Right lobe of liver (tissue), 6 donors: Measurements from ENCODE around the gene PLCXD1. TPM values are rescaled to one million over a fixed set of nuclear protein-coding genes. Genes with fewer than 3 reads are reported as not detected.

Experiments used
- ATAC-seq, 4 donors: fragments of 200-7000 bp; cut with Tn5 transposase; one replicate each; pipeline ENCODE4 v1.9.1; 2020; ENCODE audit warnings: mild to moderate bottlenecking in 4 of 4, moderate library complexity in 4 of 4
- DNase-seq, 3 donors: peaks; one replicate each; pipeline ENCODE4 v3.0.0-alpha.2; 2020
- H3K27ac ChIP-seq, 3 donors: fragments of 200-600 bp; one replicate each; pipeline ENCODE4 v1.8.0; 2022
- H3K27me3 ChIP-seq, 2 donors: fragments of 200-600 bp; one replicate each; pipeline ENCODE4 v1.8.0; 2022
- H3K36me3 ChIP-seq, 4 donors: fragments of 200-600 bp; sonication (generic) in 1 of 4; one replicate each; pipeline versions ENCODE4 v1.5.1 to v1.8.0; 2017 to 2022; ENCODE audit warnings: control low read depth in 1 of 4
- H3K4me1 ChIP-seq, 4 donors: fragments of 200-600 bp; sonication (generic) in 1 of 4; one replicate each; pipeline versions ENCODE4 v1.5.1 to v1.8.0; 2017 to 2022; ENCODE audit warnings: control low read depth in 1 of 4
- H3K4me3 ChIP-seq, 3 donors: fragments of 200-600 bp; one replicate each; pipeline ENCODE4 v1.8.0; 2022
- H3K9me3 ChIP-seq, 4 donors: fragments of 200-600 bp; sonication (generic) in 1 of 4; one replicate each; pipeline versions ENCODE4 v1.5.1 to v1.8.0; 2017 to 2022; ENCODE audit warnings: control low read depth in 1 of 4
- POLR2A ChIP-seq: fragments of 450-650 bp; IDR thresholded peaks from one replicate; pipeline ENCODE4 v1.6.1; 2017; ENCODE audit warnings: antibody characterized with exemption, mild to moderate bottlenecking
- WGBS: methylation state at CpG from one replicate; pipeline ENCODE4 v1.1.6; 2018; ENCODE audit warnings: low coverage, low lambda C conversion rate; ENCODE audit not compliant: insufficient coverage; ENCODE audit errors: missing lambda C conversion rate; 5-methylcytosine and 5-hydroxymethylcytosine counted together
- intact Hi-C, 2 donors: fragments of 100-400 bp; cut with DNase I; formaldehyde crosslinking; loops; one replicate each; pipeline versions ENCODE4 v1.11.2 to v1.14.1; 2022
- total RNA-seq, 6 experiments: library from RNA; depleted of rRNA in 2 of 6; stranded (reverse); fragments of >200 nt in 2 of 6; fragmentation: NEBNext Ultra II Directional in 3 of 6; extraction: Animal tissue kit (Norgen Biotek cat#: 25700) in 3 of 6; gene quantifications; one replicate each; pipeline versions ENCODE4 v1.1.0 to v1.2.4, GENCODE V29; 2016 to 2023
- TF ChIP-seq, protein P1 (sequence below), 4 donors: fragments of 200-600 bp in 3 of 4; fragments of 450-650 bp in 1 of 4; IDR thresholded peaks; one replicate each; pipeline versions ENCODE4 v1.5.1 to v1.8.0; 2016 to 2022; ENCODE audit warnings: antibody characterized with exemption in 4 of 4, mild to moderate bottlenecking in 2 of 4
- donor health status: DM: no; HTN: yes; CAD: no.
- donor health status: DM: no; HTN: no; CAD: no.
- donor health status: DM: no; HTN: no; CAD: no.
- donor health status: DM: no; HTN: yes; CAD: no.
- donor health status: DM: no; HTN: yes; CAD: no.

Gene PLCXD1
- total RNA-seq, 6 experiments from 2014 or later = 3.4 to 11.2 (median 5.1) TPM

DNA sequence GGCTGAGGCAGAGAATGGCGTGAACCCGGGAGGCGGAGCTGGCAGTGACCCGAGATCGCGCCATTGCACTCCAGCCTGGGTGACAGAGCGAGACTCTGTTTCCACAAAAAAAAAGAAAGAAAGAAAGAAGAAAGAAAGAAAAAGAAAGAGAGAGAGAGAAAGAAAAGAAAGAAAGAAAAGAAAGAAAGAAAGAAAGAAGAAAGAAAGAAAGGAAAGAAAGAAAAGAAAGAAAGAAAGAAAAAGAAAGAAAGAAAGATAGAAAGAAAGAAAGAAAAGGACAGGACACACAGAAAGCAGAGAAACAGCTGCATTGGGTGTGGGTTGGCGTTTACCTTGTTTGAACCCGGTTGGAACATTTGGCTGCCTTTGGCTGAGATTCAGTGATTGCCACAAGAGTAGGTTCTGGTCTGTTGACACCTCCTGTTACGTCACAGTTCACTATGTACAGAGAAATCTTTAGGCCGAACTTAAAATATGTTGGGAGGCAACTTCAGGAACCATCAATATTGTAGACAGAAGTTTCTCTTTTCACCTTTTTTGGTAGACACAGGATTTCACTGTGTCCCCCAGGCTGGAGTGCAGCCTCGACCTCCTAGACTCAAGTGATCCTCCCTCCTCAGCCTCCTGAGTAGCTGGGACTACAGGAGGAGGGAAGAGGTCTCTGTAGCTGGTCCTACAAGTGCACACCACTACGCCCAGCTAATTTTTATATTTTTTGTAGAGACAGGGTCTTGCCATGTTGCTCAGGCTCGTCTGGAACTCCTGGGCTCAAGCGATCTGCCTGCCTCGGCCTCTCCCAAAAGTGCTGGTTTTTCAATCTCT is 16.3 kb upstream of the PLCXD1 start:
- TF ChIP-seq, protein P1, sequence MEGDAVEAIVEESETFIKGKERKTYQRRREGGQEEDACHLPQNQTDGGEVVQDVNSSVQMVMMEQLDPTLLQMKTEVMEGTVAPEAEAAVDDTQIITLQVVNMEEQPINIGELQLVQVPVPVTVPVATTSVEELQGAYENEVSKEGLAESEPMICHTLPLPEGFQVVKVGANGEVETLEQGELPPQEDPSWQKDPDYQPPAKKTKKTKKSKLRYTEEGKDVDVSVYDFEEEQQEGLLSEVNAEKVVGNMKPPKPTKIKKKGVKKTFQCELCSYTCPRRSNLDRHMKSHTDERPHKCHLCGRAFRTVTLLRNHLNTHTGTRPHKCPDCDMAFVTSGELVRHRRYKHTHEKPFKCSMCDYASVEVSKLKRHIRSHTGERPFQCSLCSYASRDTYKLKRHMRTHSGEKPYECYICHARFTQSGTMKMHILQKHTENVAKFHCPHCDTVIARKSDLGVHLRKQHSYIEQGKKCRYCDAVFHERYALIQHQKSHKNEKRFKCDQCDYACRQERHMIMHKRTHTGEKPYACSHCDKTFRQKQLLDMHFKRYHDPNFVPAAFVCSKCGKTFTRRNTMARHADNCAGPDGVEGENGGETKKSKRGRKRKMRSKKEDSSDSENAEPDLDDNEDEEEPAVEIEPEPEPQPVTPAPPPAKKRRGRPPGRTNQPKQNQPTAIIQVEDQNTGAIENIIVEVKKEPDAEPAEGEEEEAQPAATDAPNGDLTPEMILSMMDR (IDR thresholded peaks at IDR 0.05) = no peak
- no peak for TF ChIP-seq POLR2A
- Histone ChIP-seq H3K36me3 (no peaks in the 10 kb centered on the region), H3K9me3 (no peaks in the 10 kb centered on the region), H3K27ac (peak overlapping the region in 2 of 3 donors; percentile 84 to 91), H3K4me3 (no peak overlapping the region), H3K27me3 (no peaks in the 10 kb centered on the region), H3K4me1 (peaks cover 0 to 38% (median 14%) of the 10 kb centered on the region in 4 donors)
- ATAC-seq (peak; percentile 77 to 80 (median 79)), DNase-seq (peak in 1 of 3 donors; percentile 85)
- intact Hi-C loops = no loop called here
- 53% methylated on average over 15 of the region's 16 CpGs for WGBS

DNA sequence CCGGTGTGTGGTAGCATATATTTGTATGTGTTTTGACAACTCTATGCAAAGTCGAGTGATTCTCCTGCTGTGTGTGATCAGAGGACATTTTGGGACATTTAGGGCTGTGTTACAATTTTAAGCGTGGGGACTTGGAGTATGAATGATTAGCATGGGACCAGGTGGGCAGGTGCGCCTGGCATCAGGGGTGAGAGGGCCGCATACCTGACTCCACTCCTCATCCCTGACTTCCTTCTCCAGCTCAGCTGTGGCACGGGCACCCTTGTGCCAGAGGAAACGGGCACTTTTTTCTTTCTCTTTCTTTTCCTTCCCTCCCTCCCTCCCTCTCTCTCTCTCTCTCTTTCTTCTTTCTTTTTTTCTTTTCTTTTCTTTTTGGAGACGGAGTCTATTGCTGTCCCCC is 15.7 kb upstream of the PLCXD1 start:
- Histone ChIP-seq H3K4me1 (peaks cover 0 to 38% (median 14%) of the 10 kb centered on the region in 4 donors), H3K27me3 (no peaks in the 10 kb centered on the region), H3K36me3 (no peaks in the 10 kb centered on the region), H3K9me3 (no peaks in the 10 kb centered on the region), H3K4me3 (no peak overlapping the region), H3K27ac (peak overlapping the region in 2 of 3 donors; percentile 84 to 91)
- ATAC-seq (no peak), DNase-seq (peak in 1 of 3 donors; percentile 25)
- 82% methylated on average over 8 of the region's 8 CpGs for WGBS
- TF ChIP-seq POLR2A = no peak
- TF ChIP-seq, protein P1 (IDR thresholded peaks at IDR 0.05) = no peak
- intact Hi-C loops = no loop called here

DNA sequence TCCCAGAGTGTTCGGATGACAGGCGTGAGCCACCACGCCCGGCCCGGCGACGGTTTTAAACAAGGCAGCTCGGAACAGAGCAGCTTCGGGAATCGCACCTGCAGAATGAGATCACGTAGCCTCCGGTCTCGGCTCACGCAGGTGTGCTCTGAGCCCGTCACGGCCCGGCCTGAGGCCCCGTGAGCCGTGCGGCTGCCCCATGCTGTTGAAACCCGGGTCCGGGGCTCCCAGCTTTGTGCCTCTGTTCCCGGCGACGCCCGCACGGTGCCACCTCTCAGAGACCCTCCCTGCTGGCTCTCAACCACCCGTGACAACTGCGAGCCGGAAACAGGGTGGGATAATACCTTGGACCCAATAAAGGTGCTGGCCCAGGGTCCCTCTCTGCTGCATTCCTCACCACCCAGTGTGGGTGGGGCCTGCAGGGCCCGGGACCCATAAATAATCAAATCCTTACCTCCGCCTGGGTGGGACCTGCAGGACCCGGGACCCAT is 13.4 kb upstream of the PLCXD1 start:
- DNase-seq (peak in 1 of 3 donors; percentile 48), ATAC-seq (peak in 1 of 4 donors; percentile 25)
- Histone ChIP-seq H3K4me1 (peaks cover 0 to 20% (median 5%) of the 10 kb centered on the region in 4 donors), H3K9me3 (no peaks in the 10 kb centered on the region), H3K4me3 (no peak overlapping the region), H3K27me3 (no peaks in the 10 kb centered on the region), H3K27ac (no peak overlapping the region), H3K36me3 (no peaks in the 10 kb centered on the region)
- TF ChIP-seq, protein P1 (IDR thresholded peaks at IDR 0.05) = no peak
- TF ChIP-seq POLR2A = no peak
- intact Hi-C loops = no loop called here
- no CpG with 5 or more reads among the region's 33 CpGs for WGBS

DNA sequence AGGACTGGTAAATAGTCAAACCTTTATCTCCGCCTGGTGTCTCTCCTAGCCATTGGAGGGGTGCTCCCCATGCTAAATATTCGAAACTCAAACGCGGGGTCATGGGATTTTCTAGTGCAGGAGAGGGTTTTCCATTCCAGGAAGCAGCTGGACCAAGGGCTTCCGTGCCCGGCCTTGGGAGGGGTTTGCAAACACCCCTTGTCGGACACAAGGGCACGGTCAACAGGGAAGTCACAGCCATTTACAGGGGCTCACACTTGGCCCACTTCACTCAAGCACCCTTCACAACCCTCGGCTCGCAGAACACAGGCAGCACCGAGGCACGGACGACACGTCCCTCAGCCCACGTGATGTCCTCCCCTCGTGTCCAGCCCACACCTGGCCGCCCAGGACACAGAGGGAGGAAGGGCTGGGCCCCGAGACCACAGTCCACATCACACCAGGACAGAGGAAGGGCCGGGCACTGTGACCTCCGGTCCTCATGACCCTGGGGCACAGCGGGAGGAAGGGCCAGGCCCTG is 10.3 kb upstream of the PLCXD1 start:
- H3K4me1 ChIP-seq = peaks cover 0 to 7% (median 3%) of the 10 kb centered on the region in 4 donors
- no peak overlapping the region for H3K27ac ChIP-seq
- no peaks in the 10 kb centered on the region for H3K27me3 ChIP-seq
- WGBS = 83% methylated on average over 1 of the region's 21 CpGs
- peak in 2 of 3 donors; percentile 28 to 35 for DNase-seq
- no peak overlapping the region for H3K4me3 ChIP-seq
- no peak for ATAC-seq
- H3K36me3 ChIP-seq = no peaks in the 10 kb centered on the region
- no peak for TF ChIP-seq POLR2A
- TF ChIP-seq, protein P1 (IDR thresholded peaks at IDR 0.05) = no peak
- no peaks in the 10 kb centered on the region for H3K9me3 ChIP-seq
- intact Hi-C loops = no loop called here
